IPS DF 19.7 (cell line): ENCODE results near the gene TRIM7.
"Not testable (repeated sequence)": the region's sequence is repeated elsewhere in the genome, so short reads cannot be mapped to it uniquely, and the experiment has no call there.

Experiments
- DNase-seq: peaks from one replicate; pipeline ENCODE4 v3.0.0-alpha.2; 2013; ENCODE audit warnings: low read depth, low spot score

Gene TRIM7

GRCh38 chr5:181151146-181151545, 53.9 kb downstream of the TRIM7 start:
- DNase-seq: no peak

GRCh38 chr5:181149806-181150733, 54.9 kb downstream of the TRIM7 start:
- no peak for DNase-seq

DNA sequence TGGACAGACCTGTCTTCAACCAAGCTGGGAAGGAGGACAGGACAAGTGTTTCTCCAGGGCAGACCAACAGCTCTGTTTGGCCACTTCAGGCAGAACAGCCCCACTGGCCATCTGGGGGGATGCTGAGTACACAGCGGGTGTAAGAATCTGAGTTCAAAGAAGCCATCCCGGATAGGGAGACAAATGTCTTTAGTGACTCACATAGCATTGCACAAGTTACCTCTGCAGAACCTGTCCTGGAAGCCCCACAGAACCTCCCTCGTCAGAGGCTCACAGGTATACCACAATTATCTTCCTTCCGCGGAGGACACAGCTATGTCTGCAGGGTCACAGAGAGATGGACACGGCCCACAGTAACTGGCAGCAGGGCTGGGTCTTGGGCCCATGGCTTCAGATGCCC, 55.6 kb downstream of the TRIM7 start:
- no peak for DNase-seq

DNA sequence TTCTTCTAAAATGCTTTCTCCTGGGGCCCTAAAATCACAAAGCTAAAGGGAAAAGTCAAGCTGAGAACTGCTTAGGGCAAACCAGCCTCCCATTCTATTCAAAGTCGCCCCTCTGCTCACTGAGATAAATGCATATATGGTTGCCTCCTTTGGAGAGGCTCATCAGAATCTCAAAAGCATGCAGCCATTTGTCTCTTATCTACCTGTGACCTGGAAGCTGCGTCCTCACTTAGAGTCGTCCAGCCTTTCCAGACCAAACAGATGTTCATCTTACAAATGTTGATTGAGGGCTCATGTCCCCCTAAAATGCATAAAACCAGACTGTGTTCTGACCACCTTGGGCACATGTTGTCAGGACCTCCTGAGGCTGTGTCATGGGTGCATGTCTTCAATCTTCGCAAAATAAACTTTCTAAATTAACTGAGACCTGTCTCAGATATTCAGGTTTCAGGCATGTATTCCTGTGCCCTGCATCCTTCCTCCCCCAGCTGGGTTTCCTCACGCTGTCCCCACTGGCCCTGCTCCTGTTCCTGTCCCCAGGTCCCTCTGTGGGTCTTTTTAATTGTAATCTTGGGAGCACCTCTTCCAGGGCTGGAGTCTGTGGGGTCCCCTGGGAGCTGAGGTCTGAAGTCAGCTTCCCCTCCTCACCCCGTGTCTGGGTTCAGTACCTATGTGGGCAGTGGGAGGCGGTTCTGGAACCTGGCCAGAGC, 57.9 kb downstream of the TRIM7 start, which contains the start of gene OR2V2:
TSS of gene OR2V2 (plus strand) at position 660 of the 710 bp plus-strand sequence. CDS start 7,357 bp downstream, outside the sequence.
- DNase-seq: not testable (repeated sequence)

- DNase-seq: no peak
Measured at GRCh38 chr5:181145133-181145532, 59.9 kb downstream of the TRIM7 start.
